Cardiac septum (tissue), 1 donor: Measurements from ENCODE around the gene DUS4L. TPM values are rescaled to one million over a fixed set of nuclear protein-coding genes. Genes with fewer than 3 reads are reported as not detected.

ENCODE experiments used
- DNase-seq: peaks from one replicate; pipeline ENCODE4 v3.0.0-alpha.2; 2020; ENCODE audit warnings: low spot score
- intact Hi-C: fragments of 100-400 bp; cut with DNase I; formaldehyde crosslinking; loops from one replicate; pipeline ENCODE4 v1.14.0; 2022
- total RNA-seq: library from RNA; stranded (reverse); fragmentation: NEBNext Ultra II Directional; extraction: Animal tissue kit (Norgen Biotek cat#: 25700); gene quantifications from one replicate; pipeline ENCODE4 v1.2.1, GENCODE V29; 2021
- donor health status: DM: no; HTN: no; CAD: no.

Gene DUS4L
- total RNA-seq, 1 donor from 2014 or later, result 7.9 TPM

DNA sequence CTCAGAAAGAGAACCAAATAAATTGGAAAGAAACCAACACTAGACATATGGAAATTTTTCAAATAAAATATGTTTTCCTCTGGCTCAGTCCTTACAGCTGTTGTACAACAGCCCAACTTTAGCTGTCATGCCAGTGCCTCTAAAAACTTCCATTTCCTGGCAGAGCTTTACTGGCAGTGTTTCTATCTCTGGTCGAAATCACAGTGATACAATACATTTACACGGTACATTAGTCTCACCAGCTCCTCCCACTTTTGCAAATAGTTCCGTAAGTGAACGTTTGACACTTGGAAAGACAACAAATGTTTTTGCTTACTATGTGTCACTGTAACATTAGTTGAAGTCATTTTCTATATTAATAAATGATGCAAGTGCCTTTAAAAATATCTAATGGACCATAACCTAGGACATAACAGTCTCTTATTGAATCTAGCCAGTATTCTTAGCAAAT lies 46.1 kb downstream of the DUS4L start:
- intact Hi-C loops, result loop anchor here (10.0 kb wide), 1 partner anchor 45 kb away; the partner anchor contains the start of genes COG5 and DUS4L
- no peak for DNase-seq

DNA sequence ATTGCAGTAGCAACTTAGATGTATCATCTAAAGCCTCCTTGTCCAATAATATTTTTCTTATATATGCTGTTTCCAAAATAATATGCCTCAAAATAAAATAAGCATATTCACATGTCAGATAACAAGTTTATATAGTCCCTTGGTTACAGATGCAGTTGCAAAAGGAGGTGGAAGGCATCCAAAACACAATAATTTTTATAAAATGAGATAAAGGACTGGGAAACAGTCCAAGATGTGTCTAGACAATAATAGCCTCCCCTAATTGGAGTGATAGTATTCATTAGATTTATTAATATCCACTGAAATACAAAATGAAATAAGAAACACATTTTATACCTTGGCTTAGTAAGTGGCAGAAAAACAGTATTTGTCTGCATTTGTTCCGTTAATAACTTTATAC lies 46.6 kb downstream of the DUS4L start:
- DNase-seq, result no peak
- intact Hi-C loops, result loop anchor here (10.0 kb wide), 1 partner anchor 46 kb away; the partner anchor contains the start of genes COG5 and DUS4L

DNA sequence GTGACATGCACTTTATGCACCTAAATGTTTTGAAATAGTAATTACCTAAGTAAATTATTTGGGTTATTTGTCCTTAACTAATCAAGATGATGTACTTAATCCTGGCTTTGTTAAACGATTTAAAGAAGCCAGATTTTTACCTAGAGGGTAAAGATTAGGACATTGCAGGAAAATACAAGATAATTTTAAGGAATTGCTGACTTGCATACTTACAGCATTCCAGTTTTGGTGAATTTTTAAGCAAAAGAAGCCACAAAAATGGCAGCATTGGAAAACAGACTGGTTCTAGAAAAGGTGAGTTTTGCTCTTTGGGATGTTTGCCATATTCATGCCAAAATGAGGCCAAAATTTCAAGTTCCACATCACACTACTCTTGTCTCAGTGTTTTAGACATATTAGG lies 49.7 kb downstream of the DUS4L start:
- intact Hi-C loops, result loop anchor here (10.0 kb wide), 1 partner anchor 49 kb away; the partner anchor contains the start of genes COG5 and DUS4L

DNA sequence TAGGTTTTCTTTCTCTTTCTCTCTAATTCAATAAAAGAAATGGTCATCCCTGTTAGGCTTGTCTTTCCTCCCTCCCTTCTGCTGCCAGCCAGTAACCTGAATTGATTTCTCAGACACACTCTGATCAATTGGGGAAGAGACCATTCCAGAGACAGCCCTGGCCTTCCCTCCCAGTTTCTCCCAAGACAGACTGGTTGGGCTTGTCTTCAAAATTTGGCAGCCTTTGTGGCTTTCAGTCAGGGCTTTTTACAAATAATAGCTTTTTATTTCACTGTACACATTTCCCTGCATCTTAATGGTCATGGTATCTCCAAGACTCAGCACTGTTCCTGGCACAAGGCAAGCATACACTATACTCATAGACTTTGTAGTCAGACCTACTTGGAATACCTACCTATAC lies 50.2 kb downstream of the DUS4L start:
- no peak for DNase-seq
- intact Hi-C loops, result loop anchor here (10.0 kb wide), 1 partner anchor 49 kb away; the partner anchor contains the start of genes COG5 and DUS4L

More for the DNA sequence above, 49.7 kb downstream of the DUS4L start:
- DNase-seq, result no peak

GRCh38 chr7:107614425-107614824 lies 50.7 kb downstream of the DUS4L start:
- intact Hi-C loops, result loop anchor here (10.0 kb wide), 1 partner anchor 50 kb away; the partner anchor contains the start of genes COG5 and DUS4L
- DNase-seq, result no peak

GRCh38 chr7:107615910-107616680 lies 52.3 kb downstream of the DUS4L start:
- DNase-seq, result no peak
- intact Hi-C loops, result loop anchor here (10.0 kb wide), 1 partner anchor 51 kb away; the partner anchor contains the start of genes COG5 and DUS4L

GRCh38 chr7:107622429-107622828 lies 58.7 kb downstream of the DUS4L start:
- intact Hi-C loops, result no loop called here
- DNase-seq, result no peak

DNA sequence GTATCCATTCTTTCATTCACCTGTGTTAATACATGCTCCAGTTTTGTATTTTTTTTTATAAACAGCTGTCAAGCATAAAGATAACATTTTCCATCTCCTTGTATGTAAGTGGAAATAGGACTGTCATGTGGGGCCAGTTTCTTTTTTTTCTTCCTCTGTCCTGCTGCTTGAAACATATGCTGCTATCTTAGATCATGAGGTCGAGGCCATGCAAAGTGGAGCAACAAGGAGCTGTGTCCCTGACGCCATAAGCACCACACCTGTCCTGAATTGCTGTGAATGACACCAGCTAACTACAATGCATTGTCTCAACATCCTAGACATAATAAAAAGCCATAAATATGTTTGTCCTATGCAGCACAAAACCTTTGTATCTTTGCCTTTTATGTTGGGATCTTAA lies 59.1 kb downstream of the DUS4L start:
- no peak for DNase-seq
- intact Hi-C loops, result no loop called here

DNA sequence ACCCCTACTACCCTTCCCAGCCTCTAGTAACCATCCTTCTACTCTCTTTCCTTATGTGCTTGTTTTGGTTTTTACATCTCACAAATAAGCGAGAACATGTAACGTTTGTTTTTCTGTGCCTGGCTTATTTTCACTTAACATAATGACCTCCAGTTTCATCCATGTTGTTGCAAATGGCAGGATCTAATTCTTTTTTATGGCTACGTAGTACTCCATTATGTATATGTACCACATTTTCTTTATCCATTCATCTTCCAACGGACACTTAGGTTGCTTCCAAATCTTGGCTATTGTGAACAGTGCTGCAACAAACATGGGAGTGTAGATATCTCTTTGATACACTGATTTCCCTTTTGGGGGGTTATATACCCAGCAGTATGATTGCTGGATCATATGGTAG lies 63.2 kb downstream of the DUS4L start:
- no peak for DNase-seq
- intact Hi-C loops, result no loop called here

Other genes starting within 250 kb of the DUS4L start
- gene GPR22, start 93.9 kb upstream of the DUS4L start, total RNA-seq, result 25.4 TPM
- gene COG5, start 51 bp upstream of the DUS4L start, total RNA-seq, result 43.9 TPM
- gene BCAP29, start 16.3 kb downstream of the DUS4L start, total RNA-seq, result 109 TPM
- 1.5 TPM for gene SLC26A4, start 96.9 kb downstream of the DUS4L start, total RNA-seq
- gene CBLL1, start 180.2 kb downstream of the DUS4L start, total RNA-seq, result 24.1 TPM
- gene SLC26A3, start 239.3 kb downstream of the DUS4L start, total RNA-seq, result not detected